Osteocyte (in vitro differentiated cells): ENCODE data around the gene PDE10A. TPM values are rescaled to one million over a fixed set of nuclear protein-coding genes. Genes with fewer than 3 reads are reported as not detected.

Experiments used
- DNase-seq: peaks from one replicate; pipeline ENCODE4 v3.0.0; 2021; ENCODE audit warnings: mixed read lengths; ENCODE audit not compliant: unreplicated experiment; ENCODE audit errors: extremely low spot score
- H3K27ac Mint-ChIP-seq: one replicate; pipeline ENCODE4 v1.8.0; 2021; ENCODE audit warnings: mild to moderate bottlenecking, mixed read lengths; ENCODE audit not compliant: unreplicated experiment
- H3K27me3 Mint-ChIP-seq: one replicate; pipeline ENCODE4 v1.8.0; 2021; ENCODE audit warnings: mixed read lengths; ENCODE audit not compliant: unreplicated experiment
- H3K36me3 Mint-ChIP-seq: one replicate; pipeline ENCODE4 v1.8.0; 2021; ENCODE audit warnings: mixed read lengths; ENCODE audit not compliant: unreplicated experiment
- H3K4me1 Mint-ChIP-seq: one replicate; pipeline ENCODE4 v1.8.0; 2021; ENCODE audit warnings: mixed read lengths; ENCODE audit not compliant: unreplicated experiment
- H3K4me3 Mint-ChIP-seq: one replicate; pipeline ENCODE4 v1.8.0; 2021; ENCODE audit warnings: mild to moderate bottlenecking, moderate library complexity, mixed read lengths; ENCODE audit not compliant: unreplicated experiment
- H3K9me3 Mint-ChIP-seq: one replicate; pipeline ENCODE4 v1.8.0; 2021; ENCODE audit warnings: mixed read lengths; ENCODE audit not compliant: unreplicated experiment
- CTCF ChIP-seq: fragments of 200-600 bp; sonication (generic); IDR thresholded peaks from 2 replicates; pipeline ENCODE4 v1.5.0; 2021; ENCODE audit warnings: antibody characterized with exemption, mild to moderate bottlenecking, moderate library complexity
- total RNA-seq: library from RNA; stranded (reverse); gene quantifications from 2 replicates; pipeline ENCODE4 v1.2.1, GENCODE V29; 2021

Gene PDE10A
- total RNA-seq, 1 donor from 2014 or later = 9.8 TPM

GRCh38 chr6:165656581-165657324 lies 6.3 kb downstream of the PDE10A start:
- Mint-ChIP-seq H3K9me3 (no peaks in the 10 kb centered on the region), H3K4me3 (no peak overlapping the region), H3K27me3 (peaks cover 27% of the 10 kb centered on the region), H3K36me3 (no peaks in the 10 kb centered on the region), H3K27ac (no peak overlapping the region), H3K4me1 (no peaks in the 10 kb centered on the region)
- no peak for DNase-seq
- no peak for TF ChIP-seq CTCF

DNA sequence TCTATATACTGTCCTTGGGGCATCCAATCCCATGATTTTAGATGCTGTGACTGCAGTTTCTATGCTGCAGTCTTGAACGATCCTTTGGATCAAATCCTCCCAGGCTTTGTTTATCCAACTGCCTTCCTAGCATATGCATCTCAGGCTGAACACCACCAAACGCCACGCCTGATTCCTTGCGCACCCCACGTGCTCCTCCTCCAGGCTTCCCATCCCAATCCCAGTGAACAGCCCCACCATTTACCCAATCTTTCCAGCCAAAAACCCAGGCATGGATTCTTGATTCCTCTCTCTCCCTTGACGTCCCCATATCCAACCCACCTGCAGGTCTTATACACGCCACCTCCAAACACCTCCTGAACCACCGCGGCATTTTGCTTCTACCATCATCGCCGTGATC lies 7.8 kb downstream of the PDE10A start:
- TF ChIP-seq CTCF = no peak
- no peaks in the 10 kb centered on the region for H3K4me1 Mint-ChIP-seq

DNA sequence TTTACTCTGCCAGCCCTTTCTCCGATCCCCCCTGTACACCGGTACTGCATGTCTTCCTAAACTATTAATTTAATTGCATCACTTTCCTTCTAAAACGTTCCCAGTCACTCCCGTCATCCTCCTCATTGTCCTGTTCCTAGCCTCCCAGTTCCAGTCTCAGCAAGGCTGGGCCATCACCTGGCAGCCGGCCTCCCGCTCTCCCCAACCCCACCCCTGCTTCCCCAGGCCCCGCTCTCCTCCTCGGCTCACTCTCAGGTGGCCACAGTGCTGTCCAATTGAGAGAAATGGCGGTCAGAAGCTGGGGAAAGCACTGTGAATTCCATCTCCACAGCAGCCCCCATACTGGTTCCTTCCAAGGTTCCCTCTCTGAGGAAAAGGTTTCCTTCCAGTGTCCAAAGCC lies 8.9 kb downstream of the PDE10A start:
- no peaks in the 10 kb centered on the region for H3K4me1 Mint-ChIP-seq
- H3K27me3 Mint-ChIP-seq = peaks cover 15% of the 10 kb centered on the region
- no peak overlapping the region for H3K27ac Mint-ChIP-seq
- TF ChIP-seq CTCF = no peak
- H3K4me3 Mint-ChIP-seq = no peak overlapping the region
- no peak for DNase-seq
- no peaks in the 10 kb centered on the region for H3K36me3 Mint-ChIP-seq
- H3K9me3 Mint-ChIP-seq = peaks cover 3% of the 10 kb centered on the region

More for the DNA sequence above, 7.8 kb downstream of the PDE10A start:
- DNase-seq = no peak
- Mint-ChIP-seq H3K27ac (no peak overlapping the region), H3K36me3 (no peaks in the 10 kb centered on the region), H3K4me3 (no peak overlapping the region), H3K9me3 (peaks cover 3% of the 10 kb centered on the region), H3K27me3 (peaks cover 23% of the 10 kb centered on the region)

DNA sequence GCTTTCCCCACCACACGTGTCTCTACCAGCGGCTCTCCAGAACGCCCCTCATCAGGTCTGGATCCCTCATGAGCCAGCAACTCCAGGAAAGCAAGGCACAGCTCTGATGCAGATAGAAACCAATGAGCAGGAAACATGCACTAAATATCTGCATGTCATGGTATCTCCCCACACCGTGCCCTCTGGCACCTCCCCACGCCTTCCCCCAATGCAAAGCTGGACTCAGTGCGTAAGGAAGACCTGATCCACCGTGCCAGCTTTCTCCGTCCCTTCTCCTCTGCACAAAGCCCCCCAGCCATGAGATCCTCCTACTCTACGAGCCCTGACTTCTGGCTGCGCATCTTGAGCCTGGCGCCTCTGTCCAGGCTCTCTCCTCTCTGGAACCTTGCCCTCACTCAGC lies 9.4 kb downstream of the PDE10A start:
- no peaks in the 10 kb centered on the region for H3K36me3 Mint-ChIP-seq
- no peaks in the 10 kb centered on the region for H3K4me1 Mint-ChIP-seq
- peaks cover 3% of the 10 kb centered on the region for H3K9me3 Mint-ChIP-seq
- peaks cover 10% of the 10 kb centered on the region for H3K27me3 Mint-ChIP-seq
- TF ChIP-seq CTCF = no peak
- no peak overlapping the region for H3K4me3 Mint-ChIP-seq
- no peak for DNase-seq
- no peak overlapping the region for H3K27ac Mint-ChIP-seq

DNA sequence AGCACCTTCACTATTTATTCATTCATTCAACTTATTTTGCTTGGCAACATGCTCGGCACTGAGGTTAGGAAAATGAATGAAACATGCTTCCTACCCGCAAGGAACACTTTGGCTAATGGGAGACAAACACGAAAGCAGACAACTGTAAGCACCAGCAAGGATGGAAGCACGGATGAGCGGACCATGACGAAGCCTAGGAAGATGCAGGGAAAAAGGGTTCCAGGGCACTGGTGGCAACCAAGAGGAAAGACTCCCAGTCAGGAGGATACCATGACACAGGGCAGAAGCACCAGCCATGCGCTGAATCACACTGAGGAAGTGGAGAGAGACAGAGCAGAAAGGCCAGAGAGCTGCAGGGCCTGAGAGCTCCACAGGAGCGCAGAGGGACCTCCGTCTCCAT lies 9.8 kb downstream of the PDE10A start:
- Mint-ChIP-seq H3K27me3 (peaks cover 6% of the 10 kb centered on the region), H3K4me1 (no peaks in the 10 kb centered on the region), H3K27ac (no peak overlapping the region), H3K4me3 (no peak overlapping the region), H3K9me3 (peaks cover 3% of the 10 kb centered on the region), H3K36me3 (no peaks in the 10 kb centered on the region)
- DNase-seq = no peak
- TF ChIP-seq CTCF = no peak
